Measurements from ENCODE around the gene ANKRD33B. TPM values are rescaled to one million over a fixed set of nuclear protein-coding genes. Genes with fewer than 3 reads are reported as not detected.

The ANKRD33B gene
- total RNA-seq, 6 donors from 2014 or later, result 3.1 to 10.5 (median 7.9) TPM

DNA sequence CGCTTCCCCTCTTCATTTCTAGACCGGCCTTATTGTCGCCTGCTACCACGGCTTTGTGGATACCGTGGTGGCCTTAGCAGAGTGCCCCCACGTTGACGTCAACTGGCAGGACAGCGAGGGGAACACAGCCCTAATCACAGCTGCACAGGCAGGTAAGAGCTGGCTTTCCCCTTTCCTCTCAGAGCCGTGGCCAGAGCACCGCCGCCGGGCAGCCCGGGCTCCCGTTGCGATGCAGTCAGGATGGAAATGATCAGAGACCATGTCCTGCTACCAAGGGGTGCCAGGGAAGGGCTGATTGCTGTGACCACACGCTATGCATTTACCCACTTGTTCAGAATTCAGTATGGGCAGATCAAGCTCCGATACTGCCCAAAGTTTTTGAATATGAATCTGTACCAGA, 54.4 kb downstream of the ANKRD33B start:
- 90 to 95% methylated on average over 11 to 17 of the region's 17 CpGs for WGBS, 2 donors
- ATAC-seq (ENCODE audit: low FRiP score in 2 of 2) (no peak), DNase-seq (peak in 1 of 2 donors; percentile 78)
- Histone ChIP-seq H3K4me1 (peaks cover 0 to 8% (median 1%) of the 10 kb centered on the region in 4 donors), H3K27me3 (no peaks in the 10 kb centered on the region), H3K9me3 (no peaks in the 10 kb centered on the region), H3K36me3 (no peaks in the 10 kb centered on the region), H3K4me3 (no peak overlapping the region), H3K27ac (no peak overlapping the region)
- no peak for TF ChIP-seq EP300 (IDR thresholded peaks at IDR 0.05)
- TF ChIP-seq CTCF (IDR thresholded peaks at IDR 0.05), result no peak

GRCh38 chr5:10619649-10620048, 55.8 kb downstream of the ANKRD33B start:
- Histone ChIP-seq H3K27me3 (no peaks in the 10 kb centered on the region), H3K27ac (no peak overlapping the region), H3K4me1 (peaks cover 0 to 8% (median 1%) of the 10 kb centered on the region in 4 donors), H3K9me3 (no peaks in the 10 kb centered on the region), H3K4me3 (no peak overlapping the region), H3K36me3 (no peaks in the 10 kb centered on the region)
- TF ChIP-seq POLR2A (IDR thresholded peaks at IDR 0.05) (no peak), POLR2AphosphoS5 (IDR thresholded peaks at IDR 0.05) (no peak), EP300 (IDR thresholded peaks at IDR 0.05) (no peak), CTCF (IDR thresholded peaks at IDR 0.05) (no peak)
- no peak for DNase-seq
- 83 to 86% methylated on average over 10 of the region's 10 CpGs for WGBS, 2 donors
- ATAC-seq (ENCODE audit: low FRiP score in 2 of 2), result peak in 1 of 2 donors; percentile 25

GRCh38 chr5:10620346-10620745, 56.5 kb downstream of the ANKRD33B start:
- H3K27me3 ChIP-seq, result no peaks in the 10 kb centered on the region
- DNase-seq (no peak), ATAC-seq (ENCODE audit: low FRiP score in 2 of 2) (no peak)
- no peak overlapping the region for H3K4me3 ChIP-seq
- H3K27ac ChIP-seq, result no peak overlapping the region
- no peaks in the 10 kb centered on the region for H3K36me3 ChIP-seq
- H3K9me3 ChIP-seq, result no peaks in the 10 kb centered on the region
- H3K4me1 ChIP-seq, result peaks cover 0 to 8% (median 3%) of the 10 kb centered on the region in 4 donors
- 88 to 91% methylated on average over 3 of the region's 3 CpGs for WGBS, 2 donors
- TF ChIP-seq CTCF (IDR thresholded peaks at IDR 0.05) (no peak), POLR2AphosphoS5 (IDR thresholded peaks at IDR 0.05) (no peak), POLR2A (IDR thresholded peaks at IDR 0.05) (no peak), EP300 (IDR thresholded peaks at IDR 0.05) (no peak)

DNA sequence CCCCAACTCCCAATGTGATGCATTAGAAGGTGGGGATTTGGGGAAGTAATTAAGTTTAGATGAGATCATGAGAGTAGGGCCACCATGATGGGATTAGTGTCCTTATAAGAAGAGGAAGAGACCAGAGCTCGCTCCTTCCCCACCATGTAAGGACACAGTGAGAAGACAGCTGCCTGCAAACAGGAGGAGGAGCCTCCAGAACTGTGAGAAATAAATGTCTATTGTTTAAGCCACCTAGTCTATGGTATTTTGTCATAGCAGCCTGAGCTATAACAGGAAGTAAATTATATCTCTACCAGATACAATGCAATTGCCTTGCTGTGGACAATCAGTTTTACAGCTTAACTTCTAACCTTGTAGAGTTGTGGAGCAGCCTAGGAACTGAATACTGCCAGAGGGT, 58.0 kb downstream of the ANKRD33B start:
- no peak overlapping the region for H3K4me3 ChIP-seq
- no peaks in the 10 kb centered on the region for H3K36me3 ChIP-seq
- DNase-seq, result no peak
- WGBS, 2 donors, result 42 to 58% methylated on average over 1 of the region's 1 CpG
- peaks cover 0 to 9% (median 7%) of the 10 kb centered on the region in 4 donors for H3K4me1 ChIP-seq
- H3K9me3 ChIP-seq, result no peaks in the 10 kb centered on the region
- ATAC-seq (ENCODE audit: low FRiP score in 2 of 2), result peak in 1 of 2 donors; percentile 21
- no peak overlapping the region for H3K27ac ChIP-seq
- TF ChIP-seq CTCF (IDR thresholded peaks at IDR 0.05) (no peak), EP300 (IDR thresholded peaks at IDR 0.05) (no peak), POLR2AphosphoS5 (IDR thresholded peaks at IDR 0.05) (no peak), POLR2A (IDR thresholded peaks at IDR 0.05) (no peak)
- no peaks in the 10 kb centered on the region for H3K27me3 ChIP-seq

- Histone ChIP-seq H3K27ac (no peak overlapping the region), H3K36me3 (no peaks in the 10 kb centered on the region), H3K4me1 (peaks cover 8 to 19% (median 15%) of the 10 kb centered on the region in 4 donors), H3K27me3 (no peaks in the 10 kb centered on the region), H3K4me3 (no peak overlapping the region), H3K9me3 (no peaks in the 10 kb centered on the region)
- 61 to 67% methylated on average over 4 of the region's 4 CpGs for WGBS, 2 donors
- DNase-seq (peak in 1 of 2 donors; percentile 16), ATAC-seq (ENCODE audit: low FRiP score in 2 of 2) (no peak)
- TF ChIP-seq EP300 (IDR thresholded peaks at IDR 0.05) (no peak), POLR2A (IDR thresholded peaks at IDR 0.05) (no peak), POLR2AphosphoS5 (IDR thresholded peaks at IDR 0.05) (no peak), CTCF (IDR thresholded peaks at IDR 0.05) (no peak)
These were observed 58.9 kb downstream of the ANKRD33B start for GRCh38 chr5:10622810-10623209.

Data from upper lobe of left lung (tissue), 6 donors.